ENCODE data around the gene RAD18.

Gene RAD18

DNA sequence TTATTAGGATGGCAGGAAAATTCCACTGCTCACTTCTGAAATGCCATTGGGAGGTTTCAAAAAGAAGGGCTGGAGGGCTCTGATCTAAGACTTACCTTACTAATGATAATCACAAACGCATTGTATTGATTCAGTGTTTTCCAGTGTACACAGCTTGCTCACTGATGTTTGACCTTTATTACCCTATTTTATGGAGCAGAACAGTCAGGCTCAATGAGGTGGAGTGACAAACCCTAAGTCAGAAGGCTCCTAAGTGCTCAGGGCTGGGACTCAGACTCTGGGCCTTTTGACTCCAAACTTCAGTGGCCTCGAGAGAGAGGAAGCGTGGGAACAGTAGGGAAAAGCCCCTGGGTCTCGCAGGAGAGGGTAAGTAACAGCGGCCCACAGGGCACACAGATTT is 20.3 kb upstream of the RAD18 start:
- Histone ChIP-seq H3K79me2 (ENCODE audit: control insufficient read depth, insufficient read depth, low read length, poor library complexity) (no peaks in the 10 kb centered on the region), H3K4ac (ENCODE audit: low read depth, low read length) (no peak overlapping the region), H3K23ac (ENCODE audit: low read length) (no peak overlapping the region), H3K9ac (ENCODE audit: low read length) (no peak overlapping the region), H3K36me3 (ENCODE audit: control insufficient read depth in 1 of 2, insufficient read depth in 2 of 2, low read length in 2 of 2) (no peaks in the 10 kb centered on the region), H2BK120ac (ENCODE audit: insufficient read depth, low read length, poor library complexity) (no peak overlapping the region), H4K12ac (ENCODE audit: low read depth, low read length) (no peak overlapping the region), H3K18ac (ENCODE audit: low read length) (no peak overlapping the region), H2AFZ (ENCODE audit: insufficient read depth, low read length, poor library complexity) (no peak overlapping the region), H2BK5ac (ENCODE audit: low read depth, low read length, poor library complexity) (no peak overlapping the region), H3K9me3 (ENCODE audit: insufficient read depth, low read depth, low read length) (peaks cover 3% of the 10 kb centered on the region), H4K91ac (ENCODE audit: low read depth, low read length) (peak overlapping the region; percentile 18), H3K4me1 (ENCODE audit: control insufficient read depth in 1 of 2, insufficient read depth in 2 of 2, low read length in 2 of 2) (peaks cover 7 to 13% of the 10 kb centered on the region in 2 experiments), H3K79me1 (ENCODE audit: low read length) (peaks cover 8% of the 10 kb centered on the region), H2AK5ac (ENCODE audit: low read length) (no peak overlapping the region), H3K14ac (ENCODE audit: low read length) (no peak overlapping the region), H3K4me3 (ENCODE audit: low read depth, low read length) (no peak overlapping the region), H3K27me3 (ENCODE audit: insufficient read depth, low read length) (no peaks in the 10 kb centered on the region), H4K8ac (ENCODE audit: low read depth, low read length) (no peak overlapping the region), H2BK12ac (ENCODE audit: low read length) (no peak overlapping the region), H3K4me2 (ENCODE audit: low read length) (no peak overlapping the region), H3K27ac (ENCODE audit: low read depth, low read length) (no peak overlapping the region)
- WGBS (ENCODE audit: extremely low coverage, insufficient coverage, insufficient read length), result no CpG with 5 or more reads among the region's 5 CpGs
- no peak for DNase-seq

- peak overlapping the region; percentile 10 for H2BK5ac ChIP-seq (ENCODE audit: low read depth, low read length, poor library complexity)
- no peaks in the 10 kb centered on the region for H3K27me3 ChIP-seq (ENCODE audit: insufficient read depth, low read length)
- H3K18ac ChIP-seq (ENCODE audit: low read length), result no peak overlapping the region
- peaks cover 3% of the 10 kb centered on the region for H3K9me3 ChIP-seq (ENCODE audit: insufficient read depth, low read depth, low read length)
- H3K4me1 ChIP-seq (ENCODE audit: control insufficient read depth in 1 of 2, insufficient read depth in 2 of 2, low read length in 2 of 2), result peaks cover 7 to 10% of the 10 kb centered on the region in 2 experiments
- peak overlapping the region; percentile 59 for H2BK12ac ChIP-seq (ENCODE audit: low read length)
- H3K4ac ChIP-seq (ENCODE audit: low read depth, low read length), result no peak overlapping the region
- no peaks in the 10 kb centered on the region for H3K79me2 ChIP-seq (ENCODE audit: control insufficient read depth, insufficient read depth, low read length, poor library complexity)
- H4K91ac ChIP-seq (ENCODE audit: low read depth, low read length), result peak overlapping the region; percentile 39
- H3K9ac ChIP-seq (ENCODE audit: low read length), result no peak overlapping the region
- no peak for DNase-seq
- H2AFZ ChIP-seq (ENCODE audit: insufficient read depth, low read length, poor library complexity), result no peak overlapping the region
- peak overlapping the region; percentile 47 for H3K14ac ChIP-seq (ENCODE audit: low read length)
- H3K27ac ChIP-seq (ENCODE audit: low read depth, low read length), result no peak overlapping the region
- no peak overlapping the region for H2AK5ac ChIP-seq (ENCODE audit: low read length)
- peak overlapping the region; percentile 31 for H2BK120ac ChIP-seq (ENCODE audit: insufficient read depth, low read length, poor library complexity)
- H3K4me2 ChIP-seq (ENCODE audit: low read length), result no peak overlapping the region
- no peaks in the 10 kb centered on the region for H3K36me3 ChIP-seq (ENCODE audit: control insufficient read depth in 1 of 2, insufficient read depth in 2 of 2, low read length in 2 of 2)
- WGBS (ENCODE audit: extremely low coverage, insufficient coverage, insufficient read length), result no CpG with 5 or more reads among the region's 1 CpG
- H4K12ac ChIP-seq (ENCODE audit: low read depth, low read length), result no peak overlapping the region
- peaks cover 7% of the 10 kb centered on the region for H3K79me1 ChIP-seq (ENCODE audit: low read length)
- peak overlapping the region; percentile 50 for H4K8ac ChIP-seq (ENCODE audit: low read depth, low read length)
- H3K4me3 ChIP-seq (ENCODE audit: low read depth, low read length), result no peak overlapping the region
- no peak overlapping the region for H3K23ac ChIP-seq (ENCODE audit: low read length)
These were observed 19.8 kb upstream of the RAD18 start for GRCh38 chr3:8983026-8983425.

DNA sequence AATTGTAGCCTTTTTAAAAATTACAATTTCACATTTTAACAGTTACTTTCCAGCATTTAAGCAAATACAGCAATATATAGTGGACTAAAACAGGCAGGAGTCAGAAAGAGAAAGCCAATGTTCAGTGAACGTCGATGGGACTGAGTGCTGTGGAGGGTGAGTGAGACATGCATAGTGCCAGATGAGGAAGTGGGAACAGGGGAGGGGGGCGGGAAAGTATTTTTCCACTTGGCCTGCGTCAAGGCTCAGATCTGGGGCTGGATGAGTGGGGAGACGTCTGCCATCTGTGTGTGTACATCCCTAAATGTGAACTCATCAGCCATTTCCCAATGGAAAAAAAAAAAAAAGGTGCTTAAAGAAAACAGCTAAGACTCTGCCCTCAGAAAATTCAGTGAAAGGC is 19.2 kb upstream of the RAD18 start:
- Histone ChIP-seq H3K18ac (ENCODE audit: low read length) (no peak overlapping the region), H4K12ac (ENCODE audit: low read depth, low read length) (no peak overlapping the region), H3K27me3 (ENCODE audit: insufficient read depth, low read length) (no peaks in the 10 kb centered on the region), H2BK120ac (ENCODE audit: insufficient read depth, low read length, poor library complexity) (no peak overlapping the region), H3K36me3 (ENCODE audit: control insufficient read depth in 1 of 2, insufficient read depth in 2 of 2, low read length in 2 of 2) (no peaks in the 10 kb centered on the region), H4K91ac (ENCODE audit: low read depth, low read length) (no peak overlapping the region), H3K14ac (ENCODE audit: low read length) (no peak overlapping the region), H3K9me3 (ENCODE audit: insufficient read depth, low read depth, low read length) (peaks cover 3% of the 10 kb centered on the region), H4K8ac (ENCODE audit: low read depth, low read length) (no peak overlapping the region), H3K27ac (ENCODE audit: low read depth, low read length) (no peak overlapping the region), H3K79me1 (ENCODE audit: low read length) (peaks cover 5% of the 10 kb centered on the region), H2BK5ac (ENCODE audit: low read depth, low read length, poor library complexity) (no peak overlapping the region), H3K79me2 (ENCODE audit: control insufficient read depth, insufficient read depth, low read length, poor library complexity) (no peaks in the 10 kb centered on the region), H3K4me1 (ENCODE audit: control insufficient read depth in 1 of 2, insufficient read depth in 2 of 2, low read length in 2 of 2) (peaks cover 4 to 6% of the 10 kb centered on the region in 2 experiments), H3K4ac (ENCODE audit: low read depth, low read length) (no peak overlapping the region), H2BK12ac (ENCODE audit: low read length) (no peak overlapping the region), H2AFZ (ENCODE audit: insufficient read depth, low read length, poor library complexity) (no peak overlapping the region), H3K4me2 (ENCODE audit: low read length) (no peak overlapping the region), H3K23ac (ENCODE audit: low read length) (no peak overlapping the region), H3K4me3 (ENCODE audit: low read depth, low read length) (no peak overlapping the region), H3K9ac (ENCODE audit: low read length) (no peak overlapping the region), H2AK5ac (ENCODE audit: low read length) (no peak overlapping the region)
- no CpG with 5 or more reads among the region's 5 CpGs for WGBS (ENCODE audit: extremely low coverage, insufficient coverage, insufficient read length)
- no peak for DNase-seq

- Histone ChIP-seq H3K4ac (ENCODE audit: low read depth, low read length) (no peak overlapping the region), H3K4me3 (ENCODE audit: low read depth, low read length) (no peak overlapping the region), H3K4me1 (ENCODE audit: control insufficient read depth in 1 of 2, insufficient read depth in 2 of 2, low read length in 2 of 2) (peaks cover 2 to 5% of the 10 kb centered on the region in 2 experiments), H4K8ac (ENCODE audit: low read depth, low read length) (no peak overlapping the region), H3K27ac (ENCODE audit: low read depth, low read length) (no peak overlapping the region), H3K27me3 (ENCODE audit: insufficient read depth, low read length) (no peaks in the 10 kb centered on the region), H2BK12ac (ENCODE audit: low read length) (no peak overlapping the region), H3K79me2 (ENCODE audit: control insufficient read depth, insufficient read depth, low read length, poor library complexity) (no peaks in the 10 kb centered on the region), H2AK5ac (ENCODE audit: low read length) (no peak overlapping the region), H3K23ac (ENCODE audit: low read length) (no peak overlapping the region), H4K91ac (ENCODE audit: low read depth, low read length) (no peak overlapping the region), H3K9me3 (ENCODE audit: insufficient read depth, low read depth, low read length) (peaks cover 3% of the 10 kb centered on the region), H3K18ac (ENCODE audit: low read length) (no peak overlapping the region), H3K79me1 (ENCODE audit: low read length) (peaks cover 4% of the 10 kb centered on the region), H3K9ac (ENCODE audit: low read length) (no peak overlapping the region), H2AFZ (ENCODE audit: insufficient read depth, low read length, poor library complexity) (no peak overlapping the region), H3K4me2 (ENCODE audit: low read length) (no peak overlapping the region), H2BK5ac (ENCODE audit: low read depth, low read length, poor library complexity) (no peak overlapping the region), H3K36me3 (ENCODE audit: control insufficient read depth in 1 of 2, insufficient read depth in 2 of 2, low read length in 2 of 2) (no peaks in the 10 kb centered on the region), H4K12ac (ENCODE audit: low read depth, low read length) (no peak overlapping the region), H2BK120ac (ENCODE audit: insufficient read depth, low read length, poor library complexity) (no peak overlapping the region), H3K14ac (ENCODE audit: low read length) (no peak overlapping the region)
- DNase-seq, result no peak
- no CpG with 5 or more reads among the region's 9 CpGs for WGBS (ENCODE audit: extremely low coverage, insufficient coverage, insufficient read length)
These were observed 18.4 kb upstream of the RAD18 start for GRCh38 chr3:8981700-8982099.
